GM18858 (cell line): ENCODE data around the gene RTP2.

ENCODE experiments used
- ATAC-seq: cut with Tn5 transposase; IDR thresholded peaks from one replicate; pipeline ENCODE4 v1.9.1; 2021; ENCODE audit not compliant: unreplicated experiment

RTP2 gene

DNA sequence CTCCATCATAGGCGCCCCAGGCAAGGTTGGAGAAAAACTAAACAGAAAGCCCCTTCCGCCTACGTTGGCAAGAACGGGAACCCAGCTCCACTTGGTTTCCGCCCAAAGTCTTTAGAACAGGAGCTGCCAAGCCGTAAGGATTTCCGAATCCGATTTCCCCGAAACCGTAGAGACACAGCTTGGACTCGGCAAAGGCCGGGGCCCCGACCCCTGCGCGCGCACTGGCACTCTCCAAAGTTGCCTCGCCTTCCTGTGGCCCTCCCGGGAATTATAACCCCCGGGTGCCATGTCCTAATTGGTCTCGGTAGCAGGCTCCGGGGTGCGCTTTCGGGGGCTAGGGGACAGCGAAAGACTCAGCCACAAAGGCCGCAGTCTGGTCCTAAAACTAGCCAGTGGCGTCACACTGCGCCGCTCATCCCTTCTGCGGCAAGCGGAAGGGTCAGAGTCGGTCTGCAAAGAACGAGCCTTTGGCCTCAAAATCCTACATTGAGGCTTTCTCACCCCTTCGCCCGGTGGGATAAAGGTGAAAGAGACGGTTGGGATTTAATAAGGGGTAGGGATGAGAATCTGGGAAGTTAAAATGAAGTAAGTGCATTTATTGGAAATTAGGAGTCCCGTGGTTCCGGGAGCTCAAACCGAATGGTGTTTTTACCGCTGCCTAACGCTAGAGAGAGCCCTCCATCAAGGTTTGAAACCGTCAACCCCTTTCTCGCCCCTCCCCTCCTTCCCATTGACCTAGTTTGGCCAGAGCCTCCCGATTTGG lies 36.2 kb upstream of the RTP2 start:
- ATAC-seq = no peak

DNA sequence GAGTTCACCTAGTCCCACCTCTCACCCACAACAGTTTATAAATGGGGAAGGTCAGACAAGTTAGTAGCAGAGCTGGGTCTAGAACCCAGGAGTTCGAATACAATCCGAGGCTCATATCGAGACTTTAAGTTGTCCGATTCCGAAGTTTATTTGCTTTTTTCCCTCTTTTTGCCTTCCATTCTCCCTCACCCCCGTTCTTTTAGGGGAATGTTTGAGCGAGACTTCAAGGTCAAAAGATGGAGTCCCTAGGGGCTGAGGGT lies 35.6 kb upstream of the RTP2 start:
- no peak for ATAC-seq

DNA sequence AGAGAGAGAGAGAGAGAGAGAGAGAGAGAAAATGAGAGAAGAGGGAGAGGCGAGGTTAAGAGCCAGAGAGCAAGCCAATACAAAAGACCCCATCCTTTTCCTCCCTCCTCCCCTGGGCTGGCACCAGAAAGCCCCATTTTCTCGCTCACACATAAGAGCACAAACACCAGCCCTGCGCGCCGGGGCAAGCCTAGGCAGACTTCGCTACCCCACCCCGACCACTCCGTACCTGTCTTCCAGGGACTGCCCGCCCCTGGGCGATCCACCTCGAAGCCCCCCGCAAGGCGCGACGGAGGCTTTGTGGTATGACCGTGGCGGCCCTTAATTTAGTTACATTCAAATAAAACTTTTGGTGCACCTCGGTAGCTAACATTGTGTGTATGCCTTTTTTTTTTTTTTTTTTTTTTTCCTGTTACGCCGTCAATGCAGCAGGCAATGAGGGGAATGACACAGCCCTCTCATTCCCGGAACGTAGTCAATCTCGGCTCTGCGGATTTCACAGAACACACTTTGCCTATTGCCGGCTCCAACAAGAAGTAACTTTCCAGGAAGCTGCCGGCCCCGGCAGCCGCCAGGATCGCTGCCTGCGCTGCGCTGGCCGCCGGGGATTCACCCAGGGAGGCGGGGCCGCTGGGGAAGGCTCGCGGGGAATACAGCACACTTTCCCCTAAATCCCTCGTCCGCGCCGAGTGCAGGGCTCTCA lies 35.2 kb upstream of the RTP2 start:
- no peak for ATAC-seq

DNA sequence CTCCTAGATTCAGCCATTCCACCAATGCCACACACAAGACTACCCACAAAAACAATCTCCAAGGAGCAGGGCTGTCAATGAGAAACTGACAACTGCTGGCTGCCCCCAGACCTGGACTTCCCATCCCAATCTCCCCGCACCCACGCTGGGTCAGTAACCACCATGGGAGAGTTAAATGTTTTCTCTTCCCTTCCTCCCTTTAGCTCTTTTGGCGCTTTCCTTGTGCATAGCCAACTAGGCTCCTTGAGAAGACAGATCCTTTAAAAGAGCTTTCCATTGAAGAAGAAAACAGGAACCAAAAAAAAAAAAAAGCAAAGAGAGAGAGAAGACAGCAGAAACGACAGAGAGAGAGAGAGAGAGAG lies 34.6 kb upstream of the RTP2 start:
- no peak for ATAC-seq

DNA sequence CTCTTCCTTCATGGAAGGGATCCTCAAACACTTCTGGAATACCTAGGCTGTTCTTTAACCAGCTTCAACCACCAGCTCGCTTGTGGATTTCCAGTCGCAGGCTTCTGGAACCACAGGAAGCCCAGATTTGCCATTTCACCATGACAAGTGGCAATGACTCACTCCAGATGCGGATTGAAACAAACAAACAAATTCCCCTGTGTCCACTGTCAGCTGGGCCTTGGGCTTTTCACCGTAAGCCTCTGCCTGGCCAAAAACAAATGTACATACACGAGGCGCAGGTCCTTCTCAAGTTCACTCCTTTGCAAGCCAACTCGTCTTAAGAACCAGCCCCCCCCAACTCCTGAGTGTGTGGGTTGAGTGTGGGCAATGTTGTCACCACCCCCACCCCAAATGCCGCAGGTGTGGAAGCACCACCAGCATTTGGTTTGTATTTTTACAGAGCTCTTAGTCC lies 34.1 kb upstream of the RTP2 start:
- no peak for ATAC-seq

DNA sequence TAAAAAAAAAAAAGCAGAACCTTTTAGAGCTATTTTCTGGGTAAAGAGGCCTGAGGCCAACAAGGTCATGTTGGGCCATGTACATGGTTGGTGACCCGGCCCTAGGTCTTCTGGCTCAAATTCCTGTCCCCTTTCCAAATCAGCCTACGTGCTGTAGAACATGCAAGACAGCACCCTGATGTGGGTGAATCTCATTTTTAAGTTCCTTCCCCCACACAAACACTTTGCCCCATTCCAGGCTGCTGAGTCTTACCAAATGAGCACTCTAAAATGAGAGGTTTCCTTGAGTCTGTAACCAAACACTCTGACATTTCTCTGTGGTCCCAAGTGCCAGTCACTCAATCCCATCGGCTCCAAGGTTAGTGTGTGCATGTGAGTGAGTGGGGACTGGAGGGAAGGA lies 33.5 kb upstream of the RTP2 start:
- ATAC-seq = no peak

DNA sequence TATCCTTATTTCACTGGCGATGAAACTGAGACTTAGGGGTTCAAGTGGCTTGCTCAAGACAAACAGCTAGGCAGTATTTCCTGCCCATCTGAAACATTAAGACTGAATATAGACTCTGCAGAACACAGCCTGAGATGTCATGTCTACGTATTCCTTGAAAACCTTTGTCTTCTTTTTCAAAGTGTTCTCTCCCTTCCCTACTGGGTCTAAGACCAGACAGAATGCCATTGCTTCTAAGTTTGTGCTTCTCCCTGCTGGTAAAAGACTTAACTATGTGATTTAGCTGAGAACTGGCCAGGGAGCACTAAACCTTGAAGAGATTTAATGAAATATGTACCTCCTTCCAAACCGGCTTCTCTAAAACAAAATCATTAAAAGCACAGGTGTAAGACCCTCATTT lies 33.0 kb upstream of the RTP2 start:
- ATAC-seq = no peak

DNA sequence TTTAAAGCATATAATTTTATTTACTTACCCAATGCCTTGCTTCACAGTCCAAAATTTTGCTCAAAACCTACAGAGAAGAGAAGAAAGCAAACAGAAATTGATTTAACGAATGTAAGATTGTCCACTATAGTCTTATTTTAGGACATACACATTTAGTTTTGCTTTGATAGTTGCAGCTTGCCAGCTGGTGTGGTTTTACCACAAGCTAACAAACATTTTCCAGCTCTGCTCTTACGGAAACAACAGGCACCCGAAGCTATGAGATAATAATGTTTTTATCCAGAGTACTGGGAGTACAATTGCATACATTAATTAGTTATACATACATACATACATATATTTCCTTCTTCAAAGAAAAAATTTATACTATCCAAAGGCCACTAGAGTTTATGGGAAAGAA lies 32.5 kb upstream of the RTP2 start:
- ATAC-seq = no peak

DNA sequence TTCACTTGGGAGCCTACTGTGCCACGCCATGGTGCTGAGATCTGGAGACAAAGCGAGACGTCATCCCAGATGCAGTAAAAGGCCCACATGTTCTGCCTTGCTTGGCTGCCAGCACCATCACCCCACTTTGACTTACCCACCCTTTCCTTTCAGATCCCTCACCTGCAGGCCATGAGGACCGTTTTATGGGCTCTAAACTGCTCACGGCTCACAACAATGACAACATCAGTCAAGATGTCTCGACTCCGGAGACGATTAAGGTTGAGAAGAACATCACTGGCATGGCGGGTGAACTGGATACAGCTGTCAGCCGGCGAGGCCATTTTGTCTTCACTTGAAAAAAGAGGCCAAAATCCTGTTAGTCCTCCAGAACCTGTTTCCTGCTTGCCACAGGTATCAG lies 31.0 kb upstream of the RTP2 start:
- no peak for ATAC-seq

DNA sequence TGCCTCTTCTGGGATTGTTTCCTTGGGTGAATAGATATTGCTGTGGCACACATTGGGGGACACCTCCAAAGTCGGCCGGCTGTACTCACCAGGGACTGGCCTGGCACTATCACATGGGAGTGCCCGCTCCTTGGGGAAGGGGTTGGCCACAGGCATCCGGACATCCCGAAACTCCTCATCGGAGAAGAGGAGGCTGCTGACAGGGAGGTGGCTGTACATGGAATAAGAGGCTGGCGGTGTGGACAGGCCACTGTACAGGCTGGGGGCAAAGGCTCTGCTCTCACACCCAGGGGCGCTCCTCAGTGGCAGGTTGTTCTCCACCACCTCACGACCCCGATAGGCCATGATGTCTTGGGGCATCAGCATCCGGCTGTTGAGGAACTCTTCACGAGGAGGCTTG lies 27.2 kb upstream of the RTP2 start:
- ATAC-seq = no peak

DNA sequence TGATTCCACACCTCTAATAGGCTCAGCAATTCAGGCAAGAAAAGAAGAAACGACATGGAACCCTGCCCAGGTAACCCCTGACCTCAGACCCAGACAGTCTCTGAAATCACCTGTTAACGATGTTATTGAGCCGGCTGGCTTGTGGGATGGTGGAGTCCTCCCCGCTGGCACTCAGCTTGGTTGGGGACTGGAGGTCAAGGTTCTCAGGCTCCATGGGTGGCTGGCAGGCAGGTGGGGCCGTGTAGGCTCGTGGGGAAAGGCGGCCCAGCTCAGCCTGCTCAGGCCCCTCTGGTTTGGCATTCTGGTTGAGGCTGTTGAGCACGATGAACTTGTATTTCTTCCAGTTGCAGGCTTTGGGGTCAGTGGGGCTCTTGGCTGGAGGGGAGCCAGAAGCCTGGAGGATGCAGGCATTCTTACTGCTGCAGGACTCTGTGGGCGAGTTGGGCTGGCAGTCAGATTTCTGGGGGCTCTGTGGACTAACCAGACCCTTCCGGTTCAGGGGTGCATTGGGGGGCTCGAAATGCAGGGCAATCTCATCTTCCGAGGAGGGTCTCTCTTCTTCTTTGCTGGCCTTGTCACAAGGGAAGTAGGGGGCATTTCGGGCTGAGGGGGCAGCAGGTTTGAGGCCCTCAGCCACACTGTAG lies 26.7 kb upstream of the RTP2 start:
- ATAC-seq = no peak

DNA sequence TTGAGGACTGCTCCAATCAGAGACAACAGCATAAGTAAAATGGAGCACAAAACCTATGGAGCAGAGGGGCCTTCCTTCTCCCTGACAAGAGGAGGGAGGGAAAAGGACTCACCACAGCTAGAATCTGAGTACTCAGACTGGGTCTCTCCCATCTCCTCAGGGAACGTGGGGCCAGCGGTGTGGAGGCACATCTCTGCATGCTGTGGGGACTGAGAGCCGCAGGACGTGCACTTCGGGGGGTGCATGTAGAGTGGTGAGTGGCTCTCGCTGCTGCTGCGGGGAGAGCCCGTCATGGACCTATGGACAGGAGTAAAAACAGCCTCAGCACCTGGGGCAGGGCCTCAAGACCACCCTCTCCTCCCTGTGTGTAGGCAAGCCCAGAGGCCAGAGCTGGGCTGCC lies 25.9 kb upstream of the RTP2 start:
- no peak for ATAC-seq

DNA sequence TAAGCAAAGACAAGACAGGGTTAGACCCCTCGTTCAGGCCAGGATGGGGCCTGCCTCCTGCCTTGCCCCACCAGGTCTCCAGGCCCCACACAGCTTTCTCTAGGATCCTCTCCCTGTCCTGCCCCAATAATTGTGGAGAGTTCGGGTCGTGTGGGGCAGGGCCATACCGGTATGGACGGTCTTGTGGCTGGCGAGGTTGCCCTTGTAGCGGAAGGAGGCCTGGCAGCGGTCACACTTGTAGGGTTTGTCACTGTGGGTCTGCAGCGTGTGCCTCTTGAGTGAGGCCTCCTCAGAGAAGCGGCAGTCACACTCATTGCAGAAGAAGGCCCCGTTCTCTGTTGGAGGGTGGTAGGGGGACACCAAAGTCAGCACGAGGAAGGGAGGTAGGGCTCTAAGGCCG lies 24.2 kb upstream of the RTP2 start:
- no peak for ATAC-seq

DNA sequence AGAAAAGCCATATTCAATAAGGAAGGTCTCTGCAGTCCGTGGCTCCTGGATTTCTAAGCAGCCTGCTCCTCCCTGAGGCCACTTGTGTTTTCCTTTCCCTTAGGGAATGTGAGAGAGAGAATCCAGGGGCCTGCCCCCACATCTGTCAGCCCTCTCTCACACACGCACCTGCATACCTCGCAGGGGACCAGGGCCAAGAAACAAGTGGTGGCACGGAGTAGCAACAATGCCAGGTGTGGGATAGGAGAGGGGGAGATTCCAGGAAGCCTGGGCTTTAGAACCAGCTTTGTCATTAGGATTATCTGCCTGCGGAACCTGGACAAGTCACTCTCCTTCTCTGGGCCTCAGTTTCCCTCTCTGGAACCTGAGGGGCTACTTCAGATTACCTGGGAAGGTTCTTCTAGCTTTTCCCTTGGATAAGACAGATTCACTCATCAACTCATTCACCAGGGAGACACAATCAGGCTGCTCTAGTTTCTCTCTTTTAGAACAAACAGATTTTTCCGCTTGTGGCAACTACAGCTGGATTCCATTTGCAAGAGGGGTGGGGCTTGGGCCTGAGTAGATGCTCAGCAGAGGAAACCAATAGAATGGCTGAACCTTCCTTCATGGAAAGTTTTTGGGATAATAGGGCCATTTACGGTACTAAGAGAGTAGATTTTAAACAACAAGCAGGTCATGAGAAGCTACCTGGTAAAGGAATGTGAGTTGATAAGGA lies 23.5 kb upstream of the RTP2 start:
- ATAC-seq = no peak

DNA sequence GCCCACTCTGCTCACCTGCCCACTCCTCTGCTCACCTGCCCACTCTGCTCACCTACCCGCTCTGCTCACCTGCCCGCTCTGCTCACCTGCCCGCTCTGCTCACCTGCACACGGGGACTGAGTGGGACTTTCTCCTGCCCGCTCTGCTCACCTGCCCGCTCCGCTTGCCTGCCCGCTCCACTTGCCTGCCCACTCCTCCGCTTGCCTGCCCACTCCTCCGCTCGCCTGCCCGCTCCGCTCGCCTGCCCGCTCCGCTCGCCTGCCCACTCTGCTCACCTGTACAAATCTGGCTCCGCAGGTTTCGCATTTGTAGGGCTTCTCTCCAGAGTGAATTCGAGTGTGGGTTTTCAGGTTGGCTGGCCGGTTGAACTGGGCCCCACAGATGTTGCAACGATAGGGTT lies 22.9 kb upstream of the RTP2 start:
- ATAC-seq = no peak

DNA sequence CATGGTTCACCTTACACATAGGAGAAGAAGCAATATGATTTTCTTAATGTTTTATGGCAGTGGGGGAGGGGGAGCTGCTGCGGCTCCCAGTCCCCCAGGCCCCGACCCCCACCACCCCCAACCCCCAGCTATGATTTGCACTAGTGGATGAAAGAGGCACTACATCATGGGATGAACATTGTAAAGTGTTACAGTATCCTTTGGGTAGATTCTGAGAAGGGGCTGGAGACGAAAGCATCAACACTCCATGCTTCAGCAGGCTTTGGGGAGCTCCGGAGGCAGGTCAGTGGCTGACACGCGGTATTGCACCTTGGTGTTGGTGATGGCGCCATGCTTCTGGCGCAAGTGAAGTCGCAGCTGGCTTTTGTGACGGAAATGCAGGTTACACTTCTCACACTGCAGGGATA lies 19.9 kb upstream of the RTP2 start:
- no peak for ATAC-seq

DNA sequence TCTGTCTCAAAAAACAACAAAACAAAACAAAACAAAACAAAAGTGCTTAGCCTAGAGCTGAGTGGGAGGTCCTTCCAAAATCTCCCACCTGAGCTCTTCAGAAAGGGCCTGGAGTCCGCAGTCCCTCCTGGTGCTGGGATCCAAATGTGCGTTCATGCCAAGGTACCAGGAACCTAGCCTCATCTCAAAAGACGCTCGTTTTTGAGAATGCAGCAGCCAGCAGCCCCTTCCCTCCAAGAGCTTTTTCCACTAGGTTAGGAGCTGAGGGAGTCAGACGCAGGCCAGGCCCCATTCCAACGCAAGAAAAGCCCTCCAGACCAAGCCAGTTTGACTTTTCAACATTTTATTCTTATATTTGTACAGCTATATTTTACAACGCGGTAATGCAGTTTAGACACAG lies 18.7 kb upstream of the RTP2 start:
- ATAC-seq = no peak

DNA sequence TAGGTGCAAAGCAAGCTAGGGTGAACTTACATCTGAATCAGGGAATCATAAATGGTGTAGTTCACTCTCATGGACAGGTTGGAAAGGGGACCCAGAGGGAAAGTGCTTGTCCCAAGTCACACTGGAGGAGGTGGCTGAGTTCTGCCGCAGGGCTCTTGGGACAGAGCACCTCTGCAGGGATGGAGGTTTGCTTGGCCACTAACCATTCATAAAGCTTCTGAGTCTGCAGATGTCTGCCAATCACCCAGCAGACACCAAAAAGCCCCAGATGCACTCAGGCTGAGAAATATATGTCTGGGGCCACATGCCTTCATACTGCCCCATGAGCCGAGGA lies 17.9 kb upstream of the RTP2 start:
- ATAC-seq = no peak

DNA sequence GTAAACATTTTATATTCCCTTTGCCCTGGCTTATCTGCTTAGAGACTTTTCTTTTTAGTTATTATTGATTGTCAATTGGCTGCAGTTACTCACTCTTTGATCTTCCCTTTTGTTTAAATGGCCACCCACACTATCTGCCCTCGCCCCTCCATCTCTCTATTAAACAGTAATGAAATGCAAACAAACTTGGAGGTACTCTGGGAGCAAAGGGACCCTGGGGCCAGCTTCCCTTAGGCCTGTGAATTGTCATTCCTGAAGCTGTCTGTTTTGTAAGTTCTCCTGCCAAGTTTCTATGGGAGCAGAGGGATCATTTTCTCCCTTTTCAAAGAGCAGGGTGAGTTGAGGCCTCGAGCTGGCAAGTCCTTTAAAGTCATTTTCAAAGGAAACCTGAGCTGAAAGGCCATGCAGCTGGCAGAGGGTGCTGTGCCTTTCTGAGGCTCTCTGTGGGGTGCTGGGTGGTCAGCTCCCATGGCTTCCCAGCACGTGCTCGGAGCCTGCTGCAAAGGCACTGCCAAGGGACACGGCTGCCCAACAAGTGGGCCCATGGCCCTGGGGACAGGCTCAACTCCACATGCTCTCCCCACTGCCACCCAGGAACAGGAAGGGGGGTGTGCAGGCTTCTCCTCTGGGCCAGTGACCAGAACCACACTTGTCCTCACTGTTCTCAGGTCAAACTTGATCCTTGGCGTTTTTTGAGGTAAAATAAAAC lies 17.4 kb upstream of the RTP2 start:
- no peak for ATAC-seq

DNA sequence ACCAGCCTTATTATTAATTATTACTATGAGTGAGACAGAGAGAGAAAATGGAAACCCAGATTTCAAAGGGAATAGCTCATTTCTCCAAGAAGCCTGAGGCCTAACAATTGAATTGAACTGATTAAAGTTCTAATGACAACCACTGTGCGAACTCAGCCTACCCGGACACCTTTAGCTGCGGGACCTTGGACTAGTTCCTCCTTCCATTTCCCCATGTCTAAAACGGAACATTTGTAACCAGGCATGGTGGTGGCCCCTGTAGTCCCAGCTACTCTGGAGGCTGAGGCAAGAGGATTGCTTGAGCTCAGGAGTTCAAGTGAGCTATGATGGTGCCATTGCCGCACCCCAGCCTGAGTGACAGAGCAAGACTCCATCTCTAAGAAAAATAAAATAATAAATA lies 16.4 kb upstream of the RTP2 start:
- no peak for ATAC-seq

DNA sequence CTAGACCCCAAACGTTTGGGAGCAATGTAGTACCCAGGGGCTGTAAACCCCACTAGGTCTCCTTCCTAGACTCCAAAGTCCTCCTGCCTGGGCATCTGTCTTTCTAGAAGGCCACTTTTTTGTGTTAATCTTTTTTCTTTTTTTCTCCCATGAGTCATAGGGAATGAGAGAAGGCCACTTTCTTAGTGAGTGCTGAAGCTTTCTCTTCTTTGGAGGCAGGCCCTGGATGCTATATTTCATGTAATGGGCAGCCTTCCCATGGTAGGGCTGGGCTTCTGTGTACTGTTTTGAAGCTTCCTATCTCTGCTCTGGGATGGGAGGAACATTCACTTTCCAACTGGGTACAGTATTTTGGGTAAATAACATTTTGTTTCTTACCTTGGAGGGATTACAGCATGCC lies 15.2 kb upstream of the RTP2 start:
- no peak for ATAC-seq
